Choroid plexus epithelial cell (primary cell): Measurements from ENCODE around the gene WDR26.

Source experiments
- DNase-seq: peaks from one replicate; pipeline ENCODE4 v3.0.0-alpha.2; 2010; ENCODE audit warnings: low read depth
- H3K4me3 ChIP-seq: 2 replicates; pipeline ENCODE4 v1.5.1; 2011; ENCODE audit warnings: low read depth, mild to moderate bottlenecking, control low read depth, low read length, moderate library complexity
- CTCF ChIP-seq: conservative IDR thresholded peaks from 2 replicates; pipeline ENCODE4 v1.5.1; 2011; ENCODE audit warnings: low read depth, mild to moderate bottlenecking, control low read depth, inconsistent platforms, low read length, moderate library complexity

Gene WDR26

GRCh38 chr1:224407571-224408293, 26.9 kb downstream of the WDR26 start:
- no peak overlapping the region for H3K4me3 ChIP-seq
- no peak for TF ChIP-seq CTCF
- DNase-seq, result no peak

- TF ChIP-seq CTCF, result no peak
- no peak overlapping the region for H3K4me3 ChIP-seq
- DNase-seq, result no peak
These were observed 28.4 kb downstream of the WDR26 start for GRCh38 chr1:224406216-224406615.

GRCh38 chr1:224405604-224405970, 29.0 kb downstream of the WDR26 start:
- no peak for TF ChIP-seq CTCF
- no peak overlapping the region for H3K4me3 ChIP-seq
- no peak for DNase-seq

GRCh38 chr1:224404916-224405603, 29.5 kb downstream of the WDR26 start:
- TF ChIP-seq CTCF, result no peak
- H3K4me3 ChIP-seq, result no peak overlapping the region
- DNase-seq, result no peak

- no peak overlapping the region for H3K4me3 ChIP-seq
- TF ChIP-seq CTCF, result no peak
These were observed 32.0 kb downstream of the WDR26 start for GRCh38 chr1:224402472-224403036.

GRCh38 chr1:224399887-224400286, 34.7 kb downstream of the WDR26 start:
- TF ChIP-seq CTCF, result no peak
- H3K4me3 ChIP-seq, result no peak overlapping the region
- no peak for DNase-seq

More at GRCh38 chr1:224402472-224403036, 32.0 kb downstream of the WDR26 start:
- DNase-seq, result no peak

- no peak for DNase-seq
- no peak overlapping the region for H3K4me3 ChIP-seq
- no peak for TF ChIP-seq CTCF
These were observed 41.3 kb downstream of the WDR26 start for GRCh38 chr1:224393294-224393693.
